Measurements from ENCODE around the gene GLUL. TPM values are rescaled to one million over a fixed set of nuclear protein-coding genes. Genes with fewer than 3 reads are reported as not detected.

Gene GLUL
- total RNA-seq, 1 experiment from 2014 or later: 165 TPM

DNA sequence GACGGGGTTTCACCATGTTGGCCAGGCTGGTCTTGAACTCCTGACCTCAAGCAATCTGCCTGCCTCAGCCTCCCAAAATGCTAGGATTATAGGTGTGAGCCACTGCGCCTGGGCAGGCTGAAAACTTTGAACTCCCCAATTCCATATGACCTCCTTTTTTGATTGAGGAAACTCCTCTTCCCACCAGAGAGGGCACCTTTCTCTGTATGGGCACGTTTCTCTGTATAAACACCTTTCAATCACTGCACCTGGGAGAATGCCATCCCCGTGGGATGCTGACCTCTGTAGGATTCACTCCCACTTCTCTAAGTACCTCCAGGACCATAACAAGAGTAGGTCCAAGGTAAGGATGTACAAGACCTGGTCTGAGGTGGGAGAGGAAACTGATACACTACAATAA is 18.5 kb upstream of the GLUL start:
- no peak overlapping the region for H3K4me2 ChIP-seq (ENCODE audit: low read length)
- no peak overlapping the region for H2AFZ ChIP-seq (ENCODE audit: low read depth, low read length, poor library complexity, severe bottlenecking)
- no peaks in the 10 kb centered on the region for H4K20me1 ChIP-seq (ENCODE audit: insufficient read depth)
- ChIA-PET RAD21 (ENCODE audit: low non-redundant PET in 1 of 2, low total read pairs in 2 of 2, uncharacterized antibody in 2 of 2, unreplicated experiment in 2 of 2) (no interaction called here), POLR2A (no interaction called here), CTCF (no interaction called here)
- no peaks in the 10 kb centered on the region for H3K9me3 ChIP-seq (ENCODE audit: control insufficient read depth in 1 of 2, insufficient read depth in 1 of 2, low read depth in 1 of 2, low read length in 2 of 2)
- intact Hi-C loops (cut with micrococcal nuclease): no loop called here
- H3K79me2 ChIP-seq (ENCODE audit: insufficient read depth, low read length): no peaks in the 10 kb centered on the region
- no peaks in the 10 kb centered on the region for H3K4me1 ChIP-seq (ENCODE audit: control insufficient read depth in 1 of 2, insufficient read depth in 2 of 2, low read length in 2 of 2)
- no peak overlapping the region for H3K9ac ChIP-seq (ENCODE audit: low read length)
- TF ChIP-seq, protein P1, sequence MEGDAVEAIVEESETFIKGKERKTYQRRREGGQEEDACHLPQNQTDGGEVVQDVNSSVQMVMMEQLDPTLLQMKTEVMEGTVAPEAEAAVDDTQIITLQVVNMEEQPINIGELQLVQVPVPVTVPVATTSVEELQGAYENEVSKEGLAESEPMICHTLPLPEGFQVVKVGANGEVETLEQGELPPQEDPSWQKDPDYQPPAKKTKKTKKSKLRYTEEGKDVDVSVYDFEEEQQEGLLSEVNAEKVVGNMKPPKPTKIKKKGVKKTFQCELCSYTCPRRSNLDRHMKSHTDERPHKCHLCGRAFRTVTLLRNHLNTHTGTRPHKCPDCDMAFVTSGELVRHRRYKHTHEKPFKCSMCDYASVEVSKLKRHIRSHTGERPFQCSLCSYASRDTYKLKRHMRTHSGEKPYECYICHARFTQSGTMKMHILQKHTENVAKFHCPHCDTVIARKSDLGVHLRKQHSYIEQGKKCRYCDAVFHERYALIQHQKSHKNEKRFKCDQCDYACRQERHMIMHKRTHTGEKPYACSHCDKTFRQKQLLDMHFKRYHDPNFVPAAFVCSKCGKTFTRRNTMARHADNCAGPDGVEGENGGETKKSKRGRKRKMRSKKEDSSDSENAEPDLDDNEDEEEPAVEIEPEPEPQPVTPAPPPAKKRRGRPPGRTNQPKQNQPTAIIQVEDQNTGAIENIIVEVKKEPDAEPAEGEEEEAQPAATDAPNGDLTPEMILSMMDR (IDR thresholded peaks at IDR 0.05 in 2 of 3, conservative IDR thresholded peaks at IDR 0.05 in 1 of 3; ENCODE audit: borderline replicate concordance in 1 of 3, insufficient read depth in 1 of 3, low read depth in 2 of 3, low read length in 2 of 3): peak in 1 of 3 experiments; percentile 25; a peak in 2 of 6 replicates
- TF ChIP-seq JUND (IDR thresholded peaks at IDR 0.05): no peak
- no peak for DNase-seq (ENCODE audit: low read depth, low spot score)
- no peaks in the 10 kb centered on the region for H3K9me2 ChIP-seq (ENCODE audit: insufficient read depth)
- no peaks in the 10 kb centered on the region for H3K36me3 ChIP-seq (ENCODE audit: control insufficient read depth in 1 of 2, insufficient read depth in 2 of 2, low read length in 2 of 2)
- peak; percentile 67 for ATAC-seq
- BruUV-seq (replicated peaks): no TSS peak
- H3K4me3 ChIP-seq (replicated peaks in 1 of 2; ENCODE audit: low read depth in 1 of 2, low read length in 2 of 2): no peak overlapping the region
- no peaks in the 10 kb centered on the region for H3K27me3 ChIP-seq (ENCODE audit: insufficient read depth, low read length)
- no peak overlapping the region for H3K27ac ChIP-seq (ENCODE audit: low read depth, low read length)

DNA sequence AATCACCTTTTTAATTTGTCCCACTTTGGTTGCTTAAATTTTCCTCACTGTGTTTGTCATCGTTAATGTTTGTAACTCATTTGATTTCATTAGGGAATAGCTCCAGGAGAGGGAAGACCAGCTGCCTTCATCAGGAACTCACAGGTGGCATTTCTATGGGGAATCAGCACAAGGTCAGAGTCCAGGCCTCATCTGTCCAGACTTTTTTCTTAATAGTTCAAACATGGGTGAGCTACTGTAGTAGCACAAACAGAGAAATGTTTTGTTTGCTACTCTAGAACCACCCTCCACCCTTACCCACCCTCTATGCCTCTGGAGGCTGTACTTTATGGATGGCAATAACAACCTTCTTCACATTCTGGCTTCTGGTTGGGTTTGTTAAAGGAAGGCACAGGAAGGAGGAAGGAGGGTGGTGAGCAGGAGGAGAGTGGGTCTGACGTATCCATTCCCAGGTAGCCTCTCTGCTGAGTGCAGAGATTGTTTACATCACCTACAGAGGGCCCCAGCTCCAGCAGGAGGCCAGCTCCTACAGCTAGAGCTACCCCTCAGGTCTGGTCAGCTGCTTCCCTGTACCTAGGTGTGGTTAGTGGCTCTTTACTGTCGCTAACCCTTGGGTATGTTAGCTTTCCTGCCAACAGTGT is 17.0 kb upstream of the GLUL start:
- BruUV-seq (replicated peaks): no TSS peak
- POLR2A ChIA-PET: interaction anchor here (3.0 kb wide), 1 partner anchor 17 kb away, joined by 15 read pairs; the partner anchor contains the start of gene GLUL
- no peak overlapping the region for H2AFZ ChIP-seq (ENCODE audit: low read depth, low read length, poor library complexity, severe bottlenecking)
- TF ChIP-seq, protein P2, sequence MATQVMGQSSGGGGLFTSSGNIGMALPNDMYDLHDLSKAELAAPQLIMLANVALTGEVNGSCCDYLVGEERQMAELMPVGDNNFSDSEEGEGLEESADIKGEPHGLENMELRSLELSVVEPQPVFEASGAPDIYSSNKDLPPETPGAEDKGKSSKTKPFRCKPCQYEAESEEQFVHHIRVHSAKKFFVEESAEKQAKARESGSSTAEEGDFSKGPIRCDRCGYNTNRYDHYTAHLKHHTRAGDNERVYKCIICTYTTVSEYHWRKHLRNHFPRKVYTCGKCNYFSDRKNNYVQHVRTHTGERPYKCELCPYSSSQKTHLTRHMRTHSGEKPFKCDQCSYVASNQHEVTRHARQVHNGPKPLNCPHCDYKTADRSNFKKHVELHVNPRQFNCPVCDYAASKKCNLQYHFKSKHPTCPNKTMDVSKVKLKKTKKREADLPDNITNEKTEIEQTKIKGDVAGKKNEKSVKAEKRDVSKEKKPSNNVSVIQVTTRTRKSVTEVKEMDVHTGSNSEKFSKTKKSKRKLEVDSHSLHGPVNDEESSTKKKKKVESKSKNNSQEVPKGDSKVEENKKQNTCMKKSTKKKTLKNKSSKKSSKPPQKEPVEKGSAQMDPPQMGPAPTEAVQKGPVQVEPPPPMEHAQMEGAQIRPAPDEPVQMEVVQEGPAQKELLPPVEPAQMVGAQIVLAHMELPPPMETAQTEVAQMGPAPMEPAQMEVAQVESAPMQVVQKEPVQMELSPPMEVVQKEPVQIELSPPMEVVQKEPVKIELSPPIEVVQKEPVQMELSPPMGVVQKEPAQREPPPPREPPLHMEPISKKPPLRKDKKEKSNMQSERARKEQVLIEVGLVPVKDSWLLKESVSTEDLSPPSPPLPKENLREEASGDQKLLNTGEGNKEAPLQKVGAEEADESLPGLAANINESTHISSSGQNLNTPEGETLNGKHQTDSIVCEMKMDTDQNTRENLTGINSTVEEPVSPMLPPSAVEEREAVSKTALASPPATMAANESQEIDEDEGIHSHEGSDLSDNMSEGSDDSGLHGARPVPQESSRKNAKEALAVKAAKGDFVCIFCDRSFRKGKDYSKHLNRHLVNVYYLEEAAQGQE (IDR thresholded peaks at IDR 0.05; ENCODE audit: low read depth): no peak
- TF ChIP-seq EZH2 (IDR thresholded peaks at IDR 0.05): no peak
- TF ChIP-seq ELF1 (IDR thresholded peaks at IDR 0.05; ENCODE audit: borderline replicate concordance, low read depth): no peak
- no peak for TF ChIP-seq SRF (IDR thresholded peaks at IDR 0.05; ENCODE audit: low read depth)
- no peak for TF ChIP-seq CEBPB (IDR thresholded peaks at IDR 0.05; ENCODE audit: low read depth)
- no peak for TF ChIP-seq ZNF274 (IDR thresholded peaks at IDR 0.05; ENCODE audit: low read depth, low read length)
- no peak for TF ChIP-seq ZFX (IDR thresholded peaks at IDR 0.05)
- no peak for TF ChIP-seq RAD21 (IDR thresholded peaks at IDR 0.05; ENCODE audit: low read depth)
- no peak for TF ChIP-seq TCF7L2 (IDR thresholded peaks at IDR 0.05; ENCODE audit: borderline replicate concordance, extremely low read depth, insufficient read depth, insufficient read length)
- TF ChIP-seq POLR2AphosphoS5 (IDR thresholded peaks at IDR 0.05; ENCODE audit: low read depth, low read length): no peak
- TF ChIP-seq, protein P3, sequence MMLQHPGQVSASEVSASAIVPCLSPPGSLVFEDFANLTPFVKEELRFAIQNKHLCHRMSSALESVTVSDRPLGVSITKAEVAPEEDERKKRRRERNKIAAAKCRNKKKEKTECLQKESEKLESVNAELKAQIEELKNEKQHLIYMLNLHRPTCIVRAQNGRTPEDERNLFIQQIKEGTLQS (IDR thresholded peaks at IDR 0.05): no peak
- no peak for TF ChIP-seq EZH2phosphoT487 (IDR thresholded peaks at IDR 0.05; ENCODE audit: borderline replicate concordance)
- no peak for TF ChIP-seq EGR1 (IDR thresholded peaks at IDR 0.05; ENCODE audit: low read depth)
- no peak for TF ChIP-seq JUND (IDR thresholded peaks at IDR 0.05)

More for the DNA sequence above, 17.0 kb upstream of the GLUL start:
- Histone ChIP-seq H3K4me3 (replicated peaks in 1 of 2; ENCODE audit: low read depth in 1 of 2, low read length in 2 of 2) (no peak overlapping the region), H3K9me2 (ENCODE audit: insufficient read depth) (no peaks in the 10 kb centered on the region), H3K36me3 (ENCODE audit: control insufficient read depth in 1 of 2, insufficient read depth in 2 of 2, low read length in 2 of 2) (no peaks in the 10 kb centered on the region), H3K27me3 (ENCODE audit: insufficient read depth, low read length) (no peaks in the 10 kb centered on the region), H3K4me1 (ENCODE audit: control insufficient read depth in 1 of 2, insufficient read depth in 2 of 2, low read length in 2 of 2) (no peaks in the 10 kb centered on the region), H3K4me2 (ENCODE audit: low read length) (no peak overlapping the region), H3K9me3 (ENCODE audit: control insufficient read depth in 1 of 2, insufficient read depth in 1 of 2, low read depth in 1 of 2, low read length in 2 of 2) (no peaks in the 10 kb centered on the region), H3K27ac (ENCODE audit: low read depth, low read length) (no peak overlapping the region), H3K79me2 (ENCODE audit: insufficient read depth, low read length) (no peaks in the 10 kb centered on the region), H3K9ac (ENCODE audit: low read length) (no peak overlapping the region), H4K20me1 (ENCODE audit: insufficient read depth) (no peaks in the 10 kb centered on the region)
- intact Hi-C loops (cut with micrococcal nuclease): no loop called here
- RAD21 ChIA-PET (ENCODE audit: low non-redundant PET in 1 of 2, low total read pairs in 2 of 2, uncharacterized antibody in 2 of 2, unreplicated experiment in 2 of 2): no interaction called here
- CTCF ChIA-PET: interaction anchor here (1.4 kb wide), 1 partner anchor 12 kb away, joined by 6 read pairs; no protein-coding TSS in a partner anchor
- ATAC-seq (no peak), DNase-seq (ENCODE audit: low read depth, low spot score) (no peak)
